HG03280 (cell line): ENCODE results near the gene PFKFB2.
"Not testable (repeated sequence)": the region's sequence is repeated elsewhere in the genome, so short reads cannot be mapped to it uniquely, and the experiment has no call there.

ENCODE experiments used
- ATAC-seq: cut with Tn5 transposase; IDR thresholded peaks from one replicate; pipeline ENCODE4 v1.9.1; 2021; ENCODE audit warnings: mild to moderate bottlenecking, moderate library complexity; ENCODE audit not compliant: unreplicated experiment

PFKFB2 gene

GRCh38 chr1:207036865-207037264 is 16.2 kb upstream of the PFKFB2 start:
- ATAC-seq = no peak

GRCh38 chr1:207039380-207040180 is 13.5 kb upstream of the PFKFB2 start:
- no peak for ATAC-seq

- ATAC-seq = no peak
Measured at GRCh38 chr1:207040181-207040533, 12.9 kb upstream of the PFKFB2 start.

- ATAC-seq = not testable (repeated sequence)
Measured at GRCh38 chr1:207041397-207041796, 11.7 kb upstream of the PFKFB2 start.

GRCh38 chr1:207045453-207045852 is 7.6 kb upstream of the PFKFB2 start:
- no peak for ATAC-seq

GRCh38 chr1:207047505-207047904 is 5.6 kb upstream of the PFKFB2 start:
- no peak for ATAC-seq

- ATAC-seq = no peak
Measured at GRCh38 chr1:207048041-207048440, 5.0 kb upstream of the PFKFB2 start.

- ATAC-seq = no peak
Measured at GRCh38 chr1:207049054-207049453, 4.0 kb upstream of the PFKFB2 start.

GRCh38 chr1:207049514-207049913 is 3.6 kb upstream of the PFKFB2 start:
- no peak for ATAC-seq

GRCh38 chr1:207049974-207050391 is 3.1 kb upstream of the PFKFB2 start:
- ATAC-seq = peak; percentile 35

GRCh38 chr1:207050480-207051190 is 2.4 kb upstream of the PFKFB2 start:
- ATAC-seq = peak; percentile 41

GRCh38 chr1:207051191-207051943 is 1.7 kb upstream of the PFKFB2 start, which contains the start of gene YOD1:
YOD1 (minus strand) TSS chr1:207051208; CDS start chr1:207051030, 178 bp downstream.
- no peak for ATAC-seq

- no peak for ATAC-seq
Measured at GRCh38 chr1:207054491-207054890, 1.4 kb downstream of the PFKFB2 start.

- ATAC-seq = no peak
Measured at GRCh38 chr1:207055386-207056001, 2.4 kb downstream of the PFKFB2 start.

- ATAC-seq = no peak
Measured at GRCh38 chr1:207056673-207057072, 3.6 kb downstream of the PFKFB2 start.

- no peak for ATAC-seq
Measured at GRCh38 chr1:207058252-207058651, 5.2 kb downstream of the PFKFB2 start.

- no peak for ATAC-seq
Measured at GRCh38 chr1:207058878-207059867, 6.1 kb downstream of the PFKFB2 start.

- no peak for ATAC-seq
Measured at GRCh38 chr1:207059881-207060280, 6.8 kb downstream of the PFKFB2 start.

GRCh38 chr1:207060596-207060995 is 7.5 kb downstream of the PFKFB2 start:
- no peak for ATAC-seq

GRCh38 chr1:207062058-207062457 is 9.0 kb downstream of the PFKFB2 start:
- ATAC-seq = no peak
